SK-N-SH (cell line): Measurements from ENCODE around the gene GNG4. TPM values are rescaled to one million over a fixed set of nuclear protein-coding genes. Genes with fewer than 3 reads are reported as not detected.

Source experiments
- CTCF ChIA-PET: fragments of 300-600, 350-600 bp; formaldehyde crosslinking; extraction: SDS; loops from one replicate; lab custom pipeline; 2021; lab: Yijun Ruan, JAX
- POLR2A ChIA-PET: fragments of 350-600 bp; sonication (Branson Sonifier 250); formaldehyde crosslinking; extraction: SDS; loops from one replicate; lab custom pipeline; 2020; ENCODE audit warnings: antibody characterized with exemption, inconsistent platforms; lab: Yijun Ruan, JAX
- DNase-seq: peaks from one replicate; pipeline ENCODE4 v3.0.0; 2012
- H2AFZ ChIP-seq: fragments of 200-600 bp; sonication (generic); 2 replicates; pipeline ENCODE4 v1.8.1; 2016; ENCODE audit warnings: antibody characterized with exemption, mild to moderate bottlenecking, low read depth
- H3F3A ChIP-seq: fragments of 200-600 bp; sonication (generic); replicated peaks from 2 replicates; pipeline ENCODE3; 2016; ENCODE audit warnings: antibody characterized with exemption, mild to moderate bottlenecking; ENCODE audit not compliant: insufficient read depth
- H3K27ac ChIP-seq, 2 experiments: fragments of 200-500 bp in 1 of 2; fragments of 200-600 bp in 1 of 2; sonication (Bioruptor generic) in 1 of 2; sonication (generic), shearing (Covaris generic) in 1 of 2; 2 replicates each; pipeline versions ENCODE4 v1.5.1 to v1.6.1; 2014 to 2016; ENCODE audit warnings: low read depth in 2 of 2, inconsistent platforms in 1 of 2, low read length in 1 of 2, mild to moderate bottlenecking in 1 of 2, mixed read lengths in 1 of 2
- H3K27me3 ChIP-seq: fragments of 200-600 bp; sonication (generic), shearing (Covaris generic); 2 replicates; pipeline ENCODE4 v1.6.1; 2016; ENCODE audit warnings: mixed run types; ENCODE audit not compliant: insufficient read depth
- H3K36me3 ChIP-seq, 2 experiments: fragments of 200-500 bp in 1 of 2; fragments of 200-600 bp in 1 of 2; sonication (Bioruptor generic) in 1 of 2; sonication (generic) in 1 of 2; replicated peaks in 1 of 2; 2 replicates each; pipeline versions ENCODE3 to v1.5.1; 2014 to 2016; ENCODE audit warnings: low read length in 1 of 2, mild to moderate bottlenecking in 1 of 2; ENCODE audit not compliant: insufficient read depth in 2 of 2, control insufficient read depth in 1 of 2
- H3K4me1 ChIP-seq, 2 experiments: fragments of 200-500 bp in 1 of 2; fragments of 200-600 bp in 1 of 2; sonication (Bioruptor generic) in 1 of 2; sonication (generic), shearing (Covaris generic) in 1 of 2; 2 replicates each; pipeline versions ENCODE4 v1.5.1 to v1.6.1; 2014 to 2016; ENCODE audit warnings: low read depth in 1 of 2, low read length in 1 of 2, mixed run types in 1 of 2; ENCODE audit not compliant: insufficient read depth in 2 of 2, control insufficient read depth in 1 of 2
- H3K4me2 ChIP-seq: fragments of 200-600 bp; sonication (generic), shearing (Covaris generic); 2 replicates; pipeline ENCODE4 v1.6.1; 2017; ENCODE audit warnings: mixed run types
- H3K4me3 ChIP-seq, 2 experiments: fragments of 200-500 bp in 1 of 2; fragments of 200-600 bp in 1 of 2; sonication (Bioruptor generic) in 1 of 2; sonication (generic), shearing (Covaris generic) in 1 of 2; 2 replicates each; pipeline versions ENCODE4 v1.5.1 to v1.8.1; 2014 to 2016; ENCODE audit warnings: low read depth in 2 of 2, inconsistent platforms in 1 of 2, low read length in 1 of 2, mild to moderate bottlenecking in 1 of 2, mixed read lengths in 1 of 2, moderate library complexity in 1 of 2
- H3K79me2 ChIP-seq: fragments of 200-600 bp; sonication (generic); 2 replicates; pipeline ENCODE4 v1.8.1; 2017; ENCODE audit warnings: mild to moderate bottlenecking; ENCODE audit not compliant: insufficient read depth
- H3K9ac ChIP-seq: fragments of 200-600 bp; sonication (generic); 2 replicates; pipeline ENCODE4 v1.6.1; 2017; ENCODE audit warnings: mixed run types
- H3K9me2 ChIP-seq: fragments of 200-600 bp; sonication (generic); 2 replicates; pipeline ENCODE4 v1.6.1; 2017; ENCODE audit warnings: mixed run types
- H3K9me3 ChIP-seq: fragments of 200-600 bp; sonication (generic); 2 replicates; pipeline ENCODE4 v1.6.1; 2017; ENCODE audit warnings: mixed run types, mild to moderate bottlenecking, moderate library complexity
- H4K20me1 ChIP-seq: fragments of 200-600 bp; sonication (generic); 2 replicates; pipeline ENCODE4 v1.6.1; 2017; ENCODE audit warnings: mild to moderate bottlenecking, mixed run types; ENCODE audit not compliant: insufficient read depth
- FOXM1 ChIP-seq: IDR thresholded peaks from 2 replicates; pipeline ENCODE4 v1.4.0; 2012; ENCODE audit warnings: low read depth, mild to moderate bottlenecking
- GABPA ChIP-seq: IDR thresholded peaks from 2 replicates; pipeline ENCODE4 v1.4.0; 2012; ENCODE audit warnings: low read depth, mild to moderate bottlenecking
- GATA2 ChIP-seq: sonication (generic); formaldehyde crosslinking; IDR thresholded peaks from 2 replicates; pipeline ENCODE4 v1.5.0; 2020; ENCODE audit warnings: mild to moderate bottlenecking, missing genetic modification reagents
- IRF3 ChIP-seq: fragments of 150-350 bp; IDR thresholded peaks from 2 replicates; pipeline ENCODE4 v1.6.1; 2016; ENCODE audit warnings: mild to moderate bottlenecking, low read depth, low read length
- MXI1 ChIP-seq: IDR thresholded peaks from 2 replicates; pipeline ENCODE4 v1.6.1; 2012; ENCODE audit warnings: mild to moderate bottlenecking, low read depth, low read length, improper control_type of control experiment
- PBX3 ChIP-seq: IDR thresholded peaks from 2 replicates; pipeline ENCODE4; 2012
- REST ChIP-seq: IDR thresholded peaks from 2 replicates; pipeline ENCODE4 v1.6.1; 2012; ENCODE audit warnings: mild to moderate bottlenecking, low read depth, low read length, moderate library complexity
- TCF12 ChIP-seq: IDR thresholded peaks from 2 replicates; pipeline ENCODE4 v1.4.0; 2012
- TEAD4 ChIP-seq: IDR thresholded peaks from 2 replicates; pipeline ENCODE4 v1.4.0; 2012; ENCODE audit warnings: mild to moderate bottlenecking, borderline replicate concordance; ENCODE audit not compliant: insufficient read depth
- USF1 ChIP-seq: IDR thresholded peaks from 2 replicates; pipeline ENCODE4 v1.4.0; 2012; ENCODE audit warnings: low read depth, borderline replicate concordance
- ZBTB33 ChIP-seq: IDR thresholded peaks from 2 replicates; pipeline ENCODE4 v1.4.0; 2012; ENCODE audit warnings: low read depth, borderline replicate concordance
- WGBS: methylation state at CpG from one replicate; pipeline ENCODE4 v1.1.6; 2017; ENCODE audit warnings: low lambda C conversion rate; 5-methylcytosine and 5-hydroxymethylcytosine counted together
- polyA plus RNA-seq, 3 experiments: library from polyadenylated mRNA; depleted of rRNA; stranded (reverse); fragments of >200 nt; gene quantifications; 2 replicates each; pipeline ENCODE4 v1.2.3, GENCODE V29; 2012

Gene GNG4
- polyA plus RNA-seq, 1 of the 3 experiments (the other 2 are of a cell fraction), result 1.6 TPM

GRCh38 chr1:235612761-235613160 lies 36.8 kb downstream of the GNG4 start:
- POLR2A ChIA-PET, result no interaction called here
- 81% methylated on average over 3 of the region's 3 CpGs for WGBS
- Histone ChIP-seq H3K36me3 (no peaks in the 10 kb centered on the region), H3K27ac (no peak overlapping the region), H3K9me2 (no peaks in the 10 kb centered on the region), H3K4me3 (no peak overlapping the region), H2AFZ (no peak overlapping the region), H3K79me2 (no peaks in the 10 kb centered on the region), H3K9me3 (no peaks in the 10 kb centered on the region), H3K27me3 (no peaks in the 10 kb centered on the region), H3F3A (no peaks in the 10 kb centered on the region)
- DNase-seq, result no peak
- CTCF ChIA-PET, result interaction anchor here (1.6 kb wide), 1 partner anchor 12 kb away, joined by 5 read pairs; no protein-coding TSS in a partner anchor
- no peak for TF ChIP-seq REST
- no peak for TF ChIP-seq GABPA
- no peak for TF ChIP-seq USF1
- TF ChIP-seq, all 33 proteins: peak for 0
- peaks cover 0 to 4% of the 10 kb centered on the region in 2 experiments; a peak in 1 of 4 replicates for H3K4me1 ChIP-seq
- no peak overlapping the region for H3K4me2 ChIP-seq
- no peak overlapping the region for H3K9ac ChIP-seq
- H4K20me1 ChIP-seq, result no peaks in the 10 kb centered on the region

GRCh38 chr1:235610157-235610556 lies 39.4 kb downstream of the GNG4 start:
- no peaks in the 10 kb centered on the region for H3K9me2 ChIP-seq
- 91% methylated on average over 6 of the region's 6 CpGs for WGBS
- no peak overlapping the region for H2AFZ ChIP-seq
- H3K4me2 ChIP-seq, result no peak overlapping the region
- H3K9ac ChIP-seq, result no peak overlapping the region
- H3K9me3 ChIP-seq, result no peaks in the 10 kb centered on the region
- CTCF ChIA-PET, result interaction anchor here (1.6 kb wide), 1 partner anchor 12 kb away, joined by 4 read pairs; no protein-coding TSS in a partner anchor
- H3K4me3 ChIP-seq, result no peak overlapping the region
- TF ChIP-seq IRF3, result no peak
- no peak for TF ChIP-seq GATA2 (CRISPR knock-in tag)
- TF ChIP-seq PBX3, result no peak
- no peak for TF ChIP-seq TCF12
- no peak for TF ChIP-seq FOXM1
- TF ChIP-seq TEAD4, result no peak
- TF ChIP-seq ZBTB33, result no peak
- TF ChIP-seq MXI1, result no peak
- H3K36me3 ChIP-seq, result no peaks in the 10 kb centered on the region
- no peaks in the 10 kb centered on the region for H4K20me1 ChIP-seq
- DNase-seq, result no peak
- no peaks in the 10 kb centered on the region for H3F3A ChIP-seq
- H3K4me1 ChIP-seq, result peaks cover 0 to 4% of the 10 kb centered on the region in 2 experiments; a peak in 1 of 4 replicates
- no peaks in the 10 kb centered on the region for H3K27me3 ChIP-seq
- POLR2A ChIA-PET, result no interaction called here
- H3K27ac ChIP-seq, result no peak overlapping the region
- no peaks in the 10 kb centered on the region for H3K79me2 ChIP-seq
